PC-3 (cell line): Measurements from ENCODE around the gene SYT1.

Experiments
- EZH2phosphoT487 ChIP-seq: fragments of 300-600 bp; sonication (generic); IDR thresholded peaks from 2 replicates; pipeline ENCODE4 v1.6.1; 2018; ENCODE audit warnings: mild to moderate bottlenecking, antibody characterized with exemption, low read length, borderline replicate concordance
- TF ChIP-seq, protein P1 (sequence below): fragments of 300-600 bp; sonication (generic); conservative IDR thresholded peaks from 2 replicates; pipeline ENCODE4 v1.5.1; 2017; ENCODE audit warnings: antibody characterized with exemption, low read depth, mild to moderate bottlenecking, low read length

DNA sequence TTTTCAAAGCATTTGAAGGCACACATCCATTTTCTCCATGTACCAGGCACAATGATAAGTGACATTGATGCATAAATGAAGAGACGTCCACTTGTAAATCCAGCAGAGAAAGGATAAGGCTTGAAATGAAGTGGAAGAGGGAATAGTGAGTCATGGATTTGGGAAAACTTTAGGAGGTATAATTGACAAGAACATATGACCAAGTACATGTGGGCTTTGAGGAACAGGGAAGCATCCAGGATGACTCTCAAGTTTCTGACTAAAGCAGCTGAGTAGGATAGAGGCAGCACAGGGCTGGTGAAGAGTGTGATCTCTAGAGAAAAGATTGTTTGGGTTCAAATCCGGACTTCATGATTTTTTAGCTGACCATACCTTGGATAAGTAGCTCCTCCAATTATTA, 43.6 kb upstream of the SYT1 start:
- TF ChIP-seq, protein P1, sequence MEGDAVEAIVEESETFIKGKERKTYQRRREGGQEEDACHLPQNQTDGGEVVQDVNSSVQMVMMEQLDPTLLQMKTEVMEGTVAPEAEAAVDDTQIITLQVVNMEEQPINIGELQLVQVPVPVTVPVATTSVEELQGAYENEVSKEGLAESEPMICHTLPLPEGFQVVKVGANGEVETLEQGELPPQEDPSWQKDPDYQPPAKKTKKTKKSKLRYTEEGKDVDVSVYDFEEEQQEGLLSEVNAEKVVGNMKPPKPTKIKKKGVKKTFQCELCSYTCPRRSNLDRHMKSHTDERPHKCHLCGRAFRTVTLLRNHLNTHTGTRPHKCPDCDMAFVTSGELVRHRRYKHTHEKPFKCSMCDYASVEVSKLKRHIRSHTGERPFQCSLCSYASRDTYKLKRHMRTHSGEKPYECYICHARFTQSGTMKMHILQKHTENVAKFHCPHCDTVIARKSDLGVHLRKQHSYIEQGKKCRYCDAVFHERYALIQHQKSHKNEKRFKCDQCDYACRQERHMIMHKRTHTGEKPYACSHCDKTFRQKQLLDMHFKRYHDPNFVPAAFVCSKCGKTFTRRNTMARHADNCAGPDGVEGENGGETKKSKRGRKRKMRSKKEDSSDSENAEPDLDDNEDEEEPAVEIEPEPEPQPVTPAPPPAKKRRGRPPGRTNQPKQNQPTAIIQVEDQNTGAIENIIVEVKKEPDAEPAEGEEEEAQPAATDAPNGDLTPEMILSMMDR, result no peak
- TF ChIP-seq EZH2phosphoT487, result no peak
